Central memory CD4-positive, alpha-beta T cell (primary cell): ENCODE results near the gene OR4C12.
"Not testable (repeated sequence)": the region's sequence is repeated elsewhere in the genome, so short reads cannot be mapped to it uniquely, and the experiment has no call there.

ENCODE experiments used
- DNase-seq: peaks from one replicate; pipeline ENCODE4 v3.0.0; 2022
- total RNA-seq, 3 experiments: gene quantifications; one replicate each; lab custom pipeline; 2026; lab: John Stamatoyannopoulos, UW

Gene OR4C12
- 0 reads per million in 3 experiments for total RNA-seq

GRCh38 chr11:49982435-49982834 lies at the start of gene OR4C12:
TSS of gene OR4C12 (minus strand) at chr11:49982535. CDS start at chr11:49982501, 34 bp downstream.
- not testable (repeated sequence) for DNase-seq

- DNase-seq: no peak
These were observed 47.9 kb upstream of the OR4C12 start for GRCh38 chr11:50030193-50030592.

- no peak for DNase-seq
These were observed 13.2 kb upstream of the OR4C12 start for GRCh38 chr11:49995565-49995964.

- not testable (repeated sequence) for DNase-seq
These were observed 8.9 kb downstream of the OR4C12 start for GRCh38 chr11:49973439-49973838.

- DNase-seq: no peak
These were observed 30.2 kb downstream of the OR4C12 start, which contains the start of gene OR4C13 for GRCh38 chr11:49952091-49952490. TSS of gene OR4C13 (plus strand) at chr11:49952391. CDS start at chr11:49952423, 32 bp downstream.

- not testable (repeated sequence) for DNase-seq
These were observed 33.6 kb downstream of the OR4C12 start for GRCh38 chr11:49948701-49949100.
